Measurements from ENCODE around the gene TLX3.

The TLX3 gene

GRCh38 chr5:171314728-171315385 is 5.8 kb downstream of the TLX3 start:
- no peak for TF ChIP-seq CTCF (IDR thresholded peaks at IDR 0.05; ENCODE audit: insufficient read depth, low read length, poor library complexity, severe bottlenecking)
- H3K36me3 ChIP-seq (ENCODE audit: control insufficient read depth, insufficient read depth, low read length): no peaks in the 10 kb centered on the region
- no peak for DNase-seq (ENCODE audit: extremely low read depth, insufficient read length)
- no peaks in the 10 kb centered on the region; the same call in 1 of the 2 replicates for H3K27me3 ChIP-seq (replicated peaks; ENCODE audit: control insufficient read depth, insufficient read depth, low read length)
- no peak overlapping the region for H3K4me3 ChIP-seq (replicated peaks; ENCODE audit: low read depth, low read length)

- Histone ChIP-seq H3K27me3 (replicated peaks; ENCODE audit: control insufficient read depth, insufficient read depth, low read length) (no peaks in the 10 kb centered on the region; the same call in 1 of the 2 replicates), H3K36me3 (ENCODE audit: control insufficient read depth, insufficient read depth, low read length) (no peaks in the 10 kb centered on the region)
These were observed 6.4 kb downstream of the TLX3 start for GRCh38 chr5:171315386-171315891.

GRCh38 chr5:171315925-171316257 is 6.8 kb downstream of the TLX3 start:
- Histone ChIP-seq H3K4me3 (replicated peaks; ENCODE audit: low read depth, low read length) (no peak overlapping the region), H3K27me3 (replicated peaks; ENCODE audit: control insufficient read depth, insufficient read depth, low read length) (no peaks in the 10 kb centered on the region; the same call in 1 of the 2 replicates), H3K36me3 (ENCODE audit: control insufficient read depth, insufficient read depth, low read length) (no peaks in the 10 kb centered on the region)
- no peak for TF ChIP-seq CTCF (IDR thresholded peaks at IDR 0.05; ENCODE audit: insufficient read depth, low read length, poor library complexity, severe bottlenecking)
- DNase-seq (ENCODE audit: extremely low read depth, insufficient read length): no peak

More at GRCh38 chr5:171315386-171315891, 6.4 kb downstream of the TLX3 start:
- no peak for TF ChIP-seq CTCF (IDR thresholded peaks at IDR 0.05; ENCODE audit: insufficient read depth, low read length, poor library complexity, severe bottlenecking)
- no peak overlapping the region for H3K4me3 ChIP-seq (replicated peaks; ENCODE audit: low read depth, low read length)
- DNase-seq (ENCODE audit: extremely low read depth, insufficient read length): no peak

GRCh38 chr5:171316258-171317121 is 7.4 kb downstream of the TLX3 start:
- DNase-seq (ENCODE audit: extremely low read depth, insufficient read length): no peak

GRCh38 chr5:171317230-171317629 is 8.2 kb downstream of the TLX3 start:
- no peak for TF ChIP-seq CTCF (IDR thresholded peaks at IDR 0.05; ENCODE audit: insufficient read depth, low read length, poor library complexity, severe bottlenecking)
- Histone ChIP-seq H3K4me3 (replicated peaks; ENCODE audit: low read depth, low read length) (no peak overlapping the region), H3K27me3 (replicated peaks; ENCODE audit: control insufficient read depth, insufficient read depth, low read length) (no peaks in the 10 kb centered on the region; the same call in 1 of the 2 replicates), H3K36me3 (ENCODE audit: control insufficient read depth, insufficient read depth, low read length) (no peaks in the 10 kb centered on the region)
- DNase-seq (ENCODE audit: extremely low read depth, insufficient read length): no peak

More at GRCh38 chr5:171316258-171317121, 7.4 kb downstream of the TLX3 start:
- TF ChIP-seq CTCF (IDR thresholded peaks at IDR 0.05; ENCODE audit: insufficient read depth, low read length, poor library complexity, severe bottlenecking): no peak
- Histone ChIP-seq H3K4me3 (replicated peaks; ENCODE audit: low read depth, low read length) (no peak overlapping the region), H3K27me3 (replicated peaks; ENCODE audit: control insufficient read depth, insufficient read depth, low read length) (no peaks in the 10 kb centered on the region; the same call in 1 of the 2 replicates), H3K36me3 (ENCODE audit: control insufficient read depth, insufficient read depth, low read length) (no peaks in the 10 kb centered on the region)

Measured in GM06990 (cell line).